ENCODE measurements around the gene GAB4.
"Not testable (repeated sequence)": the region's sequence is repeated elsewhere in the genome, so short reads cannot be mapped to it uniquely, and the experiment has no call there.

Gene GAB4

DNA sequence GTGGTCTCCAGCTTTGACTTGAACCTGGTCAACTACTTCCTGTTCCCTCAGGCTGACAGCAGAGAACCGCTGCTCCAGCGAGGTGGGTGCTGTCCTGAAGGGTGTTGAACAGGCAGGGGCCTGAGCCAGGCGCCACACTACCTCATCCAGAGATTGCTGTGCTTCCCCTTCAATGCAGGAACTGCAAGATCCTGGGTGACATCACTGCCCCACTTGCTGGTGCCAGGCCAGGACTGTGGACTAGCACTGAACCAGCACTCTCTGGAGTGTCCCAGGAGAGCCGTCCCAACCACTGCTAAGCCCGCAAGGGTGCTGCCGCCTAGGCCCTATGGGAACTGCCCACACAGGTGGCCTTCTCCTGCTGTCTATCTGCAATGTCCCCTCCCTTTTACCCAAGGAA is 51.7 kb downstream of the GAB4 start:
- DNase-seq: no peak

DNA sequence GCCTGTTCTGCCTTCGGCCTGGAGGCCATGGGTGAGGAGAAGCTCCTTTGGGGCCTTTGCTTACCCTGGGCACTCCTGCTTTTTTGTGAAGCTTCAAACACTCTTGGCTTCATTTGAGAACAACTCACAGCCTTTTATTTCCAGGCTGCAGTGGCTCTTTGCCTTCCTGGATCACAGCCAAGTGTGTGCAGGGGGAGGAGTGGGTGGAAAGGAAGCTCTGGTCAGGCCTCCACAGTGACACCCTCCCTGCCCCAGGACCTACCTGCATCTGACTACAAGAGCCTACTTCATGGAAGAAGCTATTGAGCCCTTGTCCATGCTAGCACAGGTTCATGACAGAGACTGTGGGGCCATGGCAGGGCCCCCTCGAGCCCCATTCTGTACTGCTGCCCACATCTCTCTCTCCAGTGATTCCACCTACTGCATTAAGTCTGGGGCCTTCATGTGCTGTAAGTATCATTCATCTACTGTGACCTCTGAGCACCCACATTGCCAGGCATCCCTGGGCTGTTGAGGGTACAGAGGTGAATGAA is 52.3 kb downstream of the GAB4 start:
- no peak for DNase-seq

DNA sequence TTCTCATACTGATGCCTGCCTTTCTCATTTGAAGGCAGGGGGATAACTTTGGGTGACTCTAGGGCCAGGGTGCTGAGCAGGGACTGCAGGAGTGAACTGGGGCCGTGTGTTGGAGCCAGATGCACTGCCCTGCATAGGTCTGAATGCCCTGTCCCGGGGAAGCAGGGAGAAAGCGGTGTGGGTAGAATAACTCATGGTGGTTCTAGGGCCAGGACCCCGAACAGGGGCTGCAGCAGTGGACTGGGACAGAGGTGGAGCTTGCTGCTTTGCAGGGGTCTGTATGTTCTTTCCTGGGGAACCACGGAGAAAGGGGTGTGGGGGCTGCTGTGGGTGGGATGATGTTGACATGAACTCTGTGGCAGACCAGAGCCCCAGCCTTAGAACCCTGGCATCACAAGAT is 52.9 kb downstream of the GAB4 start:
- DNase-seq: no peak

DNA sequence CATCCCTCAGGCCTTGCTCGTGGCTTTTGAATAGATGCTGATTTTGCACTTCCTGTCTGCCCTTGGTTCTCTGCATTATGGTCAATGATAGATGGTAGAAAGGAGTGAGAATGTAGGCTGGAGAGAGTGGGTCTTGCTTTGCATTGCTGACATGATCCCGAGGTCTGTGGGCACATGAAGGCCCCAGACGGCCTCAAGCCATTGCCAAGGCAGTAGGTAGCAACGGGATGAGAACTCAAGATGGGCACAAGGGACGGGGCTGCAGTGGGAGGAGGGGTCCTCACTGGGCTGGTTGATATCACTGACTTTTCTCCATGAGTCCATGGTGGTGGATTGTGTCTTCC is 54.0 kb downstream of the GAB4 start:
- no peak for DNase-seq

DNA sequence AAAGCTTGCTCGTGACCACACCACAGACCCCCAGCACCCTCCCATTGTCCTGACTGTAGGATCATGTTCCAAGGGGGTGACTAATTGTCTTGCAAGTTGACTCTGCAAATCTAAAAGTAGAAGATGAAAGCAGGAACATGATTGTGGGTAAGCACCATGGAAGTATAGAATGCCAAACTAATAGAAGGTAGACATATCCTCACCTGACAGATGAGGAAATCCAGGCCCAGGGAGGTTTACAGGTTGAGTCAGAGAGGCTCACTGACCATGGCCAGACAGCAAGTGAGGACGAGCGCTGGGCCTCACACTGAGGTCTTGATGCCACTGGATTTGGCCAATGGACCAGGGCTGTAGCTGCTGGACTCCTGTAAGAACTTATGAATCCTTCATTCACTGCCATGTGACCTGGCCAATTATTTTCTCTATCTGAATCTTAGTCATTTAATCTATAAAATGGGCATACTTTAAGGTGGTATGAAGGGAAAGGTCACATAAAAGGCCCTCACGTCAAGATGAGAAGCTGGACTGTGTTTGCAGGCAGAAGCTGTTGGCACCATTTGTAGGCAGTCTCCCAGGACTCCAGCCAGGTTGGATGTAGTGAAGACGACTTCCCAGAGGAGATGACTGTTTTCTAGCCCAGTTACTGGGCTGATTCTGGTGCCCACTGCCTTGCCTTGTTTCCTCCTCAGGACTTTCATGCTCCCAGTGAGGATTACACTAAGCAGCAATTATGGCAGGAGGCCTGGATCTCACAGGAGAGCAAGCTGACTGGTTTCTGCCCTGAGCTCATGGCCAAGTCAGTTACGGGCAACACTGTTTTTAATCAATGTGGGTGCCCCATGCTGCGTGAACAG is 54.6 kb downstream of the GAB4 start:
- no peak for DNase-seq

DNA sequence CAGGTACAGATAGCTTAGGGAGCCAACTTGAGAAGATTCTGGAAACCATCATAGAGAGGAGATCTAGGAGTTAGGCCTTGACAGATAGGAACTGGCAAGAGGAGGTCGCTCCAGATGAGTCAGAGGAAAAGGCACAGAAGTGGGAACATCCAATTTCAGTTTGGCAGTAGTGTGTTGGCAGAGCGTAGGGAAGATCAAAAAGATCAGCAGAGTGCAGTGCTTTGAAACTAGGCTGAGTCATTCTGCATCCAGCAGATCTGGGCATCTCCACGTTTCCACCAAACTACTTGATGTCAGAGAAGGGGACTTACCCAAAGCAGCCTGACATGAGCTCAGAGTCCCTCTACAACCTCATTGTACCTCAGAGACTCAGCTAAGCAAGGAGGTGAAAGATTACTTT is 58.5 kb downstream of the GAB4 start:
- no peak for DNase-seq

DNA sequence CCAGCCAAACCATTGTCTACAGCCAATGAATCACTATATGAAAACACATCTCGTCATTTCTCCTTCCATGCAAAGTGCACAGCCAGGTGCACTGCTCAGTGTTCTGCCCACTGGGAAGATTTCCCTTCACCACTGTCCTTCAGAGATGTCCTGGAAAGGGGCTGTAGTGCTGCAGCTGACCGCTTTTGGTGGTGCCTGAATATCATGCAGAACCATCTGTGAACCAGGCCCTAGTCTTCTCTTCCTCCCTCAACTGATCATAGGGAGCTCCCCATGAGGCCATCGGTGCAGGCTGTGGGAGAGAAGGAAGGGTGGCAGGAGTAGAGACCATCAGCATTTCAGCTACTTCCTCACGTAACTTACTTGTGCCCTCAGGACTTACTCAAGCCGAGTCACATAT is 70.2 kb downstream of the GAB4 start:
- no peak for DNase-seq

DNA sequence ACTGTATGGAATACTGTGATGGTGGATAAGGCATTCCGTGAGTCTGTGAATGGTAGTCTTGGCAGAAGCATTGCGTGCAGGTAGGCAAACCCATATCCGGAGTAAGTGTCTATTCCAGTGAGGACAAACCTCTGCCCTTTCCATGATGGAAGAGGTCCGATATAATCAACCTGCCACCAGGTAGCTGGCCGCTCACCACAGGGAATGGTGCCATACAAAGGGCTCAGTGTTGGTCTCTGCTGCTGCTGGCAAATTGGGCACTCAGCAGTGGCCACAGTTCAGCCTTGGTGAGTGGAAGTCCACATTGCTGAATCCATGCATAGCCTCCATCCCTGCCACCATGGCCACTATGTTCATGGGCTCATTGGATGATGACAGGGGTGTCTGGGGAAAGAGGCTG is 70.8 kb downstream of the GAB4 start:
- DNase-seq: not testable (repeated sequence)

DNA sequence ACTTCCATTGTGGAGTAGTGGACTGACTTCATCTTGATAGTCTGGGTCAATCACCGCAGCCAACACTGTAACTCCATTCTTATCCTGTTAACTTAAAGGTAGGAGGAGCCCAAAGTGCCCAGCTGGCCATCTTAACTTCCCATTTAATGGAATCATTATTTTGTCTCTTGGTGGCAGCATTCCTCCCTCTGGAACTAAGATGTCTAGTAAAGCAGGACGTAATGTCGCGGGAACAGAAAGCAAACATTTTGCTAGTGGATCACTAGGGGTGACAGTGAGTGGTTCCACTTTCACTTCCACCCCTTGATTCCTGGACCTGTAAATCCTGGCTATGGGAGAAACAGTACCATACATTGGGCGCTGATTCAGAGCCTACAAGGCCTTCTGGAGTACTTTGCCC is 71.4 kb downstream of the GAB4 start:
- no peak for DNase-seq

DNA sequence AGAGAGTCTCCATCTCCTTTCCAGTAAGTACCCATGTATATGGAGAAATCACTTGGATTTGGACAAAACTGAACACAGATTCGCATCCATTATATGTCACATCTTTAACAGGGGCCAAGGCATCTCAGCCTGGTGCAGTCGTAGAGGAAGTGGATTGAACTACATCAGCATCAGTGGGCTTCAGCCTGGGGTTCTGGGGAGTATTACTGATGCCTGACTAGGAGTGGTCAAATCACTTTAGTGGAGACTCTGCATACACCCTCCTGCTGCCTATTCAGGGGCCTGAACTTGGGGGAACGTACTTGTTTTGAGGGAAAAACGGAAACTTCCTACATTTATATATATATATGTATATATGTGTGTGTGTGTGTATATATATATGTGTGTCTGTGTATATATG is 72.8 kb downstream of the GAB4 start:
- DNase-seq: no peak

DNA sequence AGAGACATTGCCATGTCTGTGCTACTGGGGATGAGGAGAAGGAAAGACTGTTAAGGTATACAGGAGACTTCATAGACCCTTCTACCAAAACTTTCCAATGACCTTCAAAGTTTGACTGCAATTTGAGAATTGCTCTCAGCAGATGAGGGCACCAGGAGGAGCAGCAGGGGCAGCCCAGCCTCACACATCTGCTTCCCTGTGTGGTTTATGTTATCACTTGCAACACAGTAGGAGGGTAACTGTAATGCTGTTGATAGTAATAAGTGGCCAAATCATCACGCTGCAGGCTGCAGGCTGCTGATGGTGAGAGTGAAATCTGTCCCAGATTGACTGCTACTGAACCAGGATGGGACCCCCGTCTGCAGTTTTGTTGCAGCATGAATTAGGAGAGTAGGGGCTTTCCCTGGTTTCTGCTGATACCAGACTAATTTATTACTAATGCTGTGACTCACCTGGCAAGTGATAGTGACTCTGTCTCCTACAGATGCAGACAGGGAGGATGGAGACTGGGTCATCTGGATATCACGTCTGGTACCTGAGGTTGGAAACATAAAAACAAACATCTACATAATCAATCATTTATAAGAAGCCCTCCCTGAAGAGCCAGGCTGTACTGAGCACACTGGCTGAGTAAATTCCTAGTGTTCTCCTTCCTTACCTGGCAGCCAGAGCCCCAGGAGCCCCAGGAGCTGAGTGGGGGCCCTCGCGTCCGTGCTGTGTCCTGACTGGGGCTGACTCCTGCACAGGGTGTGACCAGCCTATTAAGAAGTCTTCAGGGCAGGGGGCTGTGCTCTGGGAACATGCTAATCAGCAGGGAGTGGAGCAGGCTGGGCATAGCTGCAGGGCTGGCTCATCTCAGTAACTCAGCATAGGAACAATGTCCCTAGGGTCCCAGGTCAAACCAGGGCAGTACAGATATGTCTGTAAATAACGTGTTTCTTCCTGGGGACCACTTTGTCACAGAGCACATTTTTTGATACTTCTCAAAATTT is 74.4 kb downstream of the GAB4 start:
- DNase-seq: no peak

DNA sequence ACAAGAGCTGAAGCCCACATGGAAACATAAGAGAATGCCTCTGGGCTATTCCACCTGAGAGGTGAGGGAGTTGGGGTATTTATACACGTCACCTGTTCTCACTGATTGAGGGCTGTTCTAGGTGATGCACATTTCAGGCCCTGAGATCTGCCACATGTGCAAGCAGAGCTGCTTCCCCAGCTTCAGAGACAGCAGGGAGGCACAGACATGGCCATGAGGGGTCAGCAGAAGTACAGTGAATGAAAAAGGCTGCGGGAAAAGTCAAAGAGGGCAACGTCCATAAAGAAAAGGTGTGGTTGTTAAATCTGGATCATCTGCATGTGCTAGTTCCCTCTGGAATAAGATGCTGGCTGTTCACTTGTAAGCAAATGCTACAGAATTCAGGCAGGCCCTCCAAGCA is 75.4 kb downstream of the GAB4 start:
- no peak for DNase-seq

DNA sequence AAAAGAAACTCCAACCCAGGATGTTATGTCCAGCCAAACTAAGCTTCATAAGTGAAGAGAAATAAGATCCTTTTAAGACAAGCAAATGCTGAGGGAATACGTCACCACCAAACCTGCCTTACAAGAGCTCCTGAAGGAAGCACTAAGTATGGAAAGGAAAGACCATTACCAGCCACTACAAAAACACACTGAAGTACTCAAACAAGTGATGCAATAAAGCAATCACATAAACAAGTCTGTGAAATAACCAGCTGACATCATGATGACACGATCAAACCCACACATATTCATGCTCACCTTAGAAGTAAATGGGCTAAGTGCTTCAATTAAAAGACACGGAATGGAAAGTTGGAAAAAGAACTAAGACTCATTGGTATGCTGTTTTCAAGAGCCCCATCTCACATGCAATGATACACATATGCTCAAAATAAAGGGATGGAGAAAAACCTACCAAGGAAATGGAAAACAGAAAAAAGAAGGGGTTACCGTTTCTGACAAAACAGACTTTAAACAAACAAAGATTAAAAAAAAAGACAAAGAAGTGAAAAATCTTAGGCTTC is 82.5 kb downstream of the GAB4 start:
- no peak for DNase-seq

DNA sequence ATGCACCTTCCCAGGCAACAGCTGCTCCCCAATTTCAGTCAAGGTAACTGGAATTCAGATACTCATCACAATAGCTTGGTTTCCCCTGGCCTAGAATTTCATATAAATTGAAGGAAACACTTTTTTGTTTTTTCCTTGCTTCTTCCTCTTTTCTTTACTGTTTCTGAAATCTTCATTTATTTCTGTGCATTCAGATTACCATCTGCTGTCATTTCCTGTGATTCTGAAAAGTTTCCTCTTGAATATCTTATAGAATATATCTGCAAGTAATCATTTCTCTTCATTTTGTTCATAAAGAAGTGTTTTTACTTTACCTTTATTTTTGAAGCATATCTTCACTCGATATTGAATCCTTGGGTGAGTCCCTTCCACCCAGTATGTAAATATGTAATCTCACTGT is 85.3 kb downstream of the GAB4 start:
- no peak for DNase-seq

DNA sequence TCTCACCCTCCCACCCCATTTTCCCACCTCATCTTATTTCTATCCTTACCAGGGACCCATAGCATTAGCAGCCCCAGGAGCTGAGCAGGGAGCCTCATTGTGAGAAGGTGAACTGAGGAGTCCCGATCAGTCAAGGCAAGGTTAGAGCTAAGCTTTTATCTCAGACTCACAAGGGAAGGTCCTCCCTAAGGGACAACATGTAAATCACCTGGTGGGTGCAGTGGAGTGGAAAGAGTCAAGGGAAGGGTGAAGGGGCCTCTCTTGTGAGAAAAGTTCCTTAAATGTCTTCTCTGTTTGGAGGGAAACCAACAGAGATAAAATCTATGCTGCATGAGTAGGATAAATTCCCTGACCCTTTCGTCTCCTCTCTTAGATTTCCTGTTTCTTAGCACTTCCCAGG is 85.9 kb downstream of the GAB4 start:
- no peak for DNase-seq

DNA sequence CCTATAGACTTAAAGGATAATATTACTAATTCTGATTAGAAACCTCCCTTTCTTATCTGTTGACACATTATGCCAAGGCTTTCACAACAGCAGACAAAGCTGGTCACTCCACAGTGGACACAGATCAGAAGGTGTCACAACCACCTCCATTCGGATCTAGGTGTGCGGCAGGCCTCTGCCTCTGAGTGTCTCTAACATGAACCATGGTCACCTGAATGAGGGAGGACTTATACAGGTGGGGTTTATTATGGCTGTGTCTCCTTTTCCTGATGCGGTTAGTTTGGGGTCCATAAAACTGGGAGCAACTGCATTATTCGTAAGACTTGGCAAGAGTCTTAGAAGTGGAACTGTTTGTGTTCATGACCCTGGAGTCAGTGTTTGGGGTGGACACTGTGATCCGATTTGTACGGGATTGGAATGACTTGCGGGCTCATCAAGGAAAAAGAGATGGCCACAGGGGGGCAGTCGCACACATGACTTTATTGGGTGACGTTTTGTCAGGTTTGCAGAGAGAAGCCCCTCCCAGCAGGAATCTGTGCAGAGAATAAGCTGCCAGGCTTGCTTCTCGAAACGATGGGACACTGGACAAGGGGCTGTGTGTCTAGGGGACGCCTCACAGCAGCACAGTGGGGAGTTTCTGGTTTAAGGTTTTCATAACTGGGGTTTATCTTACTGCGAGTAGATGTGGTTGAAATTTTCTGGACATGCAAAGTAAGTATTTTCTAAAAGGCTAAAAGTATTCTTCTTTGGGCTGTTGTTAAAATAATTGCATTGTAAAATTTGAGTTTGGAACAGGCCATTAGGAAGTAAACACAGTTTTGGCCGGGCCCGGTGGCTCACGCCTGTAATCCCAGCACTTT is 90.6 kb downstream of the GAB4 start:
- DNase-seq: no peak

DNA sequence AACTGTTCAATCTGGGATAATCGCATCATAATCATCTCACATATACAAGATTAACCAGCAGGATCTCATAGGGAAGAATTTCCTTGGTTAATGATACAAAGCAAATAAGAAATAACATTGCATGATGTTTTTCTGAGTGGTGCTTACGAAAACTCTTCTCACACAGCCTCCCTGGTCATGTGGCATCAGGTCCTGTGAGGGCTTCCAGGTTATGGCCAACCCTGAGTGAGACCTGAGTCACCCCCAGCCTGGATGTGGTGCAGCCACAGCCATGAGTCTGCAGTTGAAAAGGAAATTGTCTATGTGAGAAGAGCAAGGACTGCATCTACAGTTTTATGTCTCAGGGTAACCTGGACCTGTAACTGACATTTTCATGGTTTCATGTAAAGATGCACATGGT is 92.3 kb downstream of the GAB4 start:
- DNase-seq: no peak

DNA sequence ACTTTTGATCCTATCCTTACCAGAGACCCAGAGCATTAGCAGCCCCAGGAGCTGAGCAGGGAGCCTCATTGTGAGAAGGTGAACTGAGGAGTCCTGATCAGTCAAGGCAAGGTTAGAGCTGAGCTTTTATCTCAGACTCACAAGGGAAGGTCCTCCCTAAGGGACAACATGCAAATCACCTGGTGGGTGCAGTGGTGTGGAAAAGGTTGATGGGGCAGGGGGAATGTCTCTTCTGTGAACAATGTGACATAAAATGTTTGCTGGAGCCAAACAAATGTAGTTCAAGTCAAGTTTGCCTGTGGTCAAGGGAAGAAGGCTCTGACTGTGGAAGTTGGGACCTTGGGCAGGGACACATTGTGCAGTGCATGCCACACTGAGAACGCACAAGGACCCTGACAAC is 93.1 kb downstream of the GAB4 start:
- not testable (repeated sequence) for DNase-seq

DNA sequence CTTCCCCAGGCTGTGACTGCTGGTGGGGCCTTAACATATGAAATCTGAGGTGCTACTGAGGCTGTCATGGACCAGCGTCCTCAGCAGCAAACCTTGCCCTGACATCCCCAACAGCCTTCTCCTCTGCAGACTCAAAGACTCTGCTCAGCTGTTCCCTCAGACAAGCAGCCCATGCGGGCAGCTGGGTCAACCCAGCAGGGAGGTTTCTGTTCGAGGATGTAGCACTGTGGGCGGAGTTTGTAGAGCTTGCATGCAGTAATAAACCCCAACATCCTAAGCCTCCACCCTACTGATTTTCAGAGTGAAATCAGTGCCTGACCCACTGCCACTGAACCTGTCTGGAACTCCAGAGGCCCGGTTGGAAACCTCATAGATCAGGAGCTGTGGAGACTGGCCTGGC is 94.0 kb downstream of the GAB4 start:
- DNase-seq: no peak

DNA sequence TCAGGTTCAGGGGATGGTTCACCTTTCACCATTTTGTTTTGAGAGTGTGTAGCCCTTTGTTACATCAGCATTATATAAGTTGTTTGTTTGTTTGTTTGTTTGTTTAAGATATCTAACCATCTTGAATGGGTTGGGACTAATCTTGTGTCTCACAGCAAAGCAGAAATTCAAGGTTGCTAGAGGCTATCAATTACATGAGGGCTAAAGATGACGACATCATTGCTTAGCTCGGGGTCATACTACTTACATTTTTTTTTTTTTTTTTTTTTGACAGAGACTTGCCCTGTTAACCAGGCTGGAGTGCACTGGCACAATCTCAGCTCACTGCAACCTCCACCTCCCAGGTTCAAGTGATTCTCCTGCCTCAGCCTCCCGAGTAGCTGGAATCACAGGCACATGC is 95.7 kb downstream of the GAB4 start:
- no peak for DNase-seq

Data from NCI-H187 treated with DMSO at 0.1 percent for 48 hours (cell line).